ENCODE results near the gene FLNC. TPM values are rescaled to one million over a fixed set of nuclear protein-coding genes. Genes with fewer than 3 reads are reported as not detected.

The FLNC gene
- total and polyA plus RNA-seq, 2 donors from 2014 or later = 2.8 to 12.2 TPM

DNA sequence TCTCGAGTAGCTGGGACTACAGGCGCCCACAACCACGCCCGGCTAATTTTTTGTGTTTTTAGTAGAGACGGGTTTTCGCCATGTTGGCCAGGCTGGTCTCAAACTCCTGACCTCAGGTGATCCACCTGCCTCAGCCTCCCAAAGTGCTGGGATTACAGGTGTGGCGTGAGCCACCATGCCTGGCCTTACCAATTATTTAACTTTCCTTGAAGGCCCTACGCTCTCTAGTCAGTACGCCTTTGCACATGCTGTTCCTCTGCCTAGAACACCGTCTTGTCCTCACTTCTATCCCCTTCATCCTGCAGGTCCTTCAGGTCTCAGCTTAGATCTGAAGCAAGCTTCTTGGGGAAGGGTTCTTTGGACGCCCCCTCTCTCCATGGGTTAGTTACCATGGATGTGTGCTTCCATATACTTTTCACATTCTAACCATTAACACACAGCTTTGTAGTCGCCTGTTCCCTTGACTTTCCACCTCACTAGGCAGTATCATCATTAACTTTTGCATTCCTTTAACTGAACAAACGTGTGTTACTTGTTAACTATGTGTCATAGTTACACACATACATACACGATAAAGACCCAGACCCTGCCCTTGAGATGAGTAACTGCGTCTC is 31.9 kb downstream of the FLNC start:
- Histone ChIP-seq H3K36me3 (ENCODE audit: control insufficient read depth in 2 of 3, insufficient read depth in 3 of 3, low read length in 3 of 3) (peaks cover 0 to 14% (median 0%) of the 10 kb centered on the region in 3 donors), H3K4me1 (ENCODE audit: control insufficient read depth in 2 of 3, insufficient read depth in 2 of 3, low read depth in 1 of 3, low read length in 3 of 3) (peaks cover 0 to 15% (median 7%) of the 10 kb centered on the region in 3 donors), H3K4me3 (ENCODE audit: low read length in 3 of 3) (peak overlapping the region; percentile 74 to 99 (median 92)), H3K9ac (ENCODE audit: low read length in 3 of 3) (peak overlapping the region; percentile 48 to 71 (median 54)), H3K27me3 (ENCODE audit: control insufficient read depth, insufficient read depth, low read length) (no peaks in the 10 kb centered on the region), H3K9me3 (ENCODE audit: control insufficient read depth in 2 of 3, insufficient read depth in 1 of 3, low read length in 3 of 3) (no peaks in the 10 kb centered on the region), H3K27ac (ENCODE audit: low read depth in 2 of 2, low read length in 2 of 2) (peak overlapping the region; percentile 40 to 64)
- intact Hi-C loops (cut with DNase I) = no loop called here
- TF ChIP-seq, protein P1, sequence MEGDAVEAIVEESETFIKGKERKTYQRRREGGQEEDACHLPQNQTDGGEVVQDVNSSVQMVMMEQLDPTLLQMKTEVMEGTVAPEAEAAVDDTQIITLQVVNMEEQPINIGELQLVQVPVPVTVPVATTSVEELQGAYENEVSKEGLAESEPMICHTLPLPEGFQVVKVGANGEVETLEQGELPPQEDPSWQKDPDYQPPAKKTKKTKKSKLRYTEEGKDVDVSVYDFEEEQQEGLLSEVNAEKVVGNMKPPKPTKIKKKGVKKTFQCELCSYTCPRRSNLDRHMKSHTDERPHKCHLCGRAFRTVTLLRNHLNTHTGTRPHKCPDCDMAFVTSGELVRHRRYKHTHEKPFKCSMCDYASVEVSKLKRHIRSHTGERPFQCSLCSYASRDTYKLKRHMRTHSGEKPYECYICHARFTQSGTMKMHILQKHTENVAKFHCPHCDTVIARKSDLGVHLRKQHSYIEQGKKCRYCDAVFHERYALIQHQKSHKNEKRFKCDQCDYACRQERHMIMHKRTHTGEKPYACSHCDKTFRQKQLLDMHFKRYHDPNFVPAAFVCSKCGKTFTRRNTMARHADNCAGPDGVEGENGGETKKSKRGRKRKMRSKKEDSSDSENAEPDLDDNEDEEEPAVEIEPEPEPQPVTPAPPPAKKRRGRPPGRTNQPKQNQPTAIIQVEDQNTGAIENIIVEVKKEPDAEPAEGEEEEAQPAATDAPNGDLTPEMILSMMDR (IDR thresholded peaks at IDR 0.05; ENCODE audit: borderline replicate concordance, extremely low read depth, insufficient read depth) = no peak
- FAIRE-seq = no peak
- no peak for DNase-seq

DNA sequence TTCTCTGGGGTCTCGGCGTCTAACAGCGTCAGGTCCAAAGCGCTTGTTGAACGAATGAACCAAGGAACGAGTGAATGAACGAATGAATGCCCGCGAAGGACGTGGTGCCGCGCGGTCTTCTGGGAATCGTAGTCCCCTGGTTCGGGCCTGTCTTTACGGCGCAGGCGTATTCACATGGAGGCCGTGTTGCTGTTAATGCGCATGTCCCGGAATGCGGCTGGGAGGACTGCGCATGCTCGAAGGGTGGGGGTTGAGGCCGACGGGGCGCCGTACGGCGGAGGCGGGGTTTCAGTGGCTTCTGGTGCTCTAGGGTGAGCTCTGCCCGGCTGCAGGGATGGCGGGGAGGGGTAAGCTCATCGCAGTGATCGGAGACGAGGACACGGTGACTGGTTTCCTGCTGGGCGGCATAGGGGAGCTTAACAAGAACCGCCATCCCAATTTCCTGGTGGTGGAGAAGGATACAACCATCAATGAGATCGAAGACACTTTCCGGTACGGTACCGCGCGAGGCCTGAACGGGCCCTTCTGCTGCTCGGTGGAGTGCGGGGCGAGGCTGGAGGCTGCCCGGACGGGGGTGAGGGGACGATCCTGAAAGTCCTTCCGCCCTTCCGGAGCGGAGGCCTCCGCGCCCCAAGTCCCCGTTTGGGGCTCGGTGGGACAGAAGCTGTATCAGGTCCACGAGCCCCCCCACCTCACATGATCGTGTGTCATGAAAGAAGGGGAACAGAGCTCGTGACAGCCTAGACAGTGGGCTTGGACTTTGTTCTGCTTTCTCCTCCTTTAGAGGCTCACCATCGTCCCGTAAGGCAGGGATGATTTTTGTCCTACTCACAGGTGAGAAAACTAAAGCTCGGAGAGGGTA is 32.6 kb downstream of the FLNC start, which contains the start of gene ATP6V1F:
Gene ATP6V1F (plus strand): TSS at position 286 of the 862 bp plus-strand sequence. CDS start 49 bp downstream, at position 335.
- peak; percentile 99 for DNase-seq
- intact Hi-C loops (cut with DNase I) = no loop called here
- no peaks in the 10 kb centered on the region for H3K9me3 ChIP-seq (ENCODE audit: control insufficient read depth in 2 of 3, insufficient read depth in 1 of 3, low read length in 3 of 3)
- no peak for FAIRE-seq
- peak within 1 kb of the TSS; percentile 80 to 99 (median 83) for H3K9ac ChIP-seq (ENCODE audit: low read length in 3 of 3)
- TF ChIP-seq, protein P1 (IDR thresholded peaks at IDR 0.05; ENCODE audit: borderline replicate concordance, extremely low read depth, insufficient read depth) = no peak
- H3K27ac ChIP-seq (ENCODE audit: low read depth in 2 of 2, low read length in 2 of 2) = peak within 1 kb of the TSS; percentile 94 to 95
- peaks cover 0 to 15% (median 7%) of the 10 kb centered on the region in 3 donors for H3K4me1 ChIP-seq (ENCODE audit: control insufficient read depth in 2 of 3, insufficient read depth in 2 of 3, low read depth in 1 of 3, low read length in 3 of 3)
- H3K4me3 ChIP-seq (ENCODE audit: low read length in 3 of 3) = peak within 1 kb of the TSS; percentile 81 to 99 (median 92)
- peaks cover 0 to 16% (median 0%) of the 10 kb centered on the region in 3 donors for H3K36me3 ChIP-seq (ENCODE audit: control insufficient read depth in 2 of 3, insufficient read depth in 3 of 3, low read length in 3 of 3)
- no peaks in the 10 kb centered on the region for H3K27me3 ChIP-seq (ENCODE audit: control insufficient read depth, insufficient read depth, low read length)

DNA sequence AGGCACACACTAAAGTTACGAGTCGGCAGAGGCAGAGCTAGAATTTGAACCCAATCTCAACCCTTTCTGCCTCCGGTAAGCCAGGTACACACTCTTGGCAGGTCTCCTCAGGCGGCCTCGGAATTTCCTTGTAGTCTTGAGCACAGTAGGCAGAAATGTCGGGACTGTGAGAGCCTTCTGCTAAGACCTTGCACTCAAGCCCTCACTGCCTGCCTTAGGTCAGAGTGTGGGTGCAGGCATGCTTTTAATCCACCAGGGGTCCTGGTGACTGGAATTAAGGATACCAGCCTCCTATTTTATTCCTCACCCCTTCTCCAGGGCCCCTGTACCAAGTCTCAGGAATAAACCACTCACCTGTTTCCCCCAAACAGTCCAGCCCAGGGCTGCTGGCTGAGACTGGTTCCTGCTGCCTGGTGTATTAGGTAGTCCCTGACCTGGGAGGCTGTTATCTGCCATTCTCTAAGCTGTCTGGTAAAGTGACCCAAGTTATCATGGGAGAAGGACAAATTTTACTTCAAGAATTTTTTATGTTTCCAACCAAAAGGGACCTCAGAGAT is 33.3 kb downstream of the FLNC start:
- Histone ChIP-seq H3K9me3 (ENCODE audit: control insufficient read depth in 2 of 3, insufficient read depth in 1 of 3, low read length in 3 of 3) (no peaks in the 10 kb centered on the region), H3K4me3 (ENCODE audit: low read length in 3 of 3) (peak overlapping the region; percentile 81 to 99 (median 92)), H3K36me3 (ENCODE audit: control insufficient read depth in 2 of 3, insufficient read depth in 3 of 3, low read length in 3 of 3) (peaks cover 0 to 16% (median 0%) of the 10 kb centered on the region in 3 donors), H3K27ac (ENCODE audit: low read depth in 2 of 2, low read length in 2 of 2) (peak overlapping the region; percentile 94 to 95), H3K4me1 (ENCODE audit: control insufficient read depth in 2 of 3, insufficient read depth in 2 of 3, low read depth in 1 of 3, low read length in 3 of 3) (peaks cover 0 to 17% (median 7%) of the 10 kb centered on the region in 3 donors), H3K27me3 (ENCODE audit: control insufficient read depth, insufficient read depth, low read length) (no peaks in the 10 kb centered on the region), H3K9ac (ENCODE audit: low read length in 3 of 3) (peak overlapping the region; percentile 80 to 99 (median 83))
- FAIRE-seq (no peak), DNase-seq (peak in 3 of 5 donors; percentile 66 to 84 (median 72))
- TF ChIP-seq, protein P1 (IDR thresholded peaks at IDR 0.05; ENCODE audit: borderline replicate concordance, extremely low read depth, insufficient read depth) = peak; percentile 13
- intact Hi-C loops (cut with DNase I) = no loop called here

Data from kidney (tissue), 14 donors.